GM10847 (cell line): ENCODE data around the gene PPIE.

Source experiments
- POLR2A ChIP-seq: IDR thresholded peaks from 2 replicates; pipeline ENCODE4 v1.6.1; 2011; ENCODE audit not compliant: insufficient read length; ENCODE audit errors: extremely low read depth

PPIE gene

GRCh38 chr1:39737546-39738169, 1.0 kb upstream of the PPIE start:
- no peak for TF ChIP-seq POLR2A

- no peak for TF ChIP-seq POLR2A
Measured at GRCh38 chr1:39745016-39745670, 6.5 kb downstream of the PPIE start.

GRCh38 chr1:39751595-39751994, 12.9 kb downstream of the PPIE start:
- no peak for TF ChIP-seq POLR2A

- no peak for TF ChIP-seq POLR2A
Measured at GRCh38 chr1:39752703-39753102, 14.0 kb downstream of the PPIE start.

GRCh38 chr1:39753132-39754025, 14.7 kb downstream of the PPIE start:
- TF ChIP-seq POLR2A = no peak

GRCh38 chr1:39754026-39754570, 15.4 kb downstream of the PPIE start:
- TF ChIP-seq POLR2A = no peak

GRCh38 chr1:39754906-39755504, 16.3 kb downstream of the PPIE start:
- no peak for TF ChIP-seq POLR2A

GRCh38 chr1:39755965-39756659, 17.4 kb downstream of the PPIE start:
- no peak for TF ChIP-seq POLR2A

- TF ChIP-seq POLR2A = no peak
Measured at GRCh38 chr1:39757501-39757900, 18.8 kb downstream of the PPIE start.

GRCh38 chr1:39758556-39759435, 20.1 kb downstream of the PPIE start:
- TF ChIP-seq POLR2A = no peak

- no peak for TF ChIP-seq POLR2A
Measured at GRCh38 chr1:39759436-39759726, 20.7 kb downstream of the PPIE start.

GRCh38 chr1:39760074-39761008, 21.7 kb downstream of the PPIE start:
- no peak for TF ChIP-seq POLR2A

- TF ChIP-seq POLR2A = no peak
Measured at GRCh38 chr1:39761016-39761415, 22.3 kb downstream of the PPIE start.
